ENCODE results near the gene NLRX1. TPM values are rescaled to one million over a fixed set of nuclear protein-coding genes. Genes with fewer than 3 reads are reported as not detected.

Gene NLRX1
- total and polyA plus RNA-seq, 10 of the 15 experiments (the other 5 are each of a cell fraction or from before 2014, with no cell fraction given): 0.85 to 18.5 (median 10.0) TPM

GRCh38 chr11:119130662-119131061, 37.9 kb upstream of the NLRX1 start:
- 83% methylated on average over 3 of the region's 3 CpGs for WGBS (ENCODE audit: insufficient coverage, insufficient replicate concordance, low lambda C conversion rate, missing lambda C conversion rate)
- FAIRE-seq: no peak
- H3K27ac ChIP-seq (ENCODE audit: control insufficient read depth, insufficient read depth): no peak overlapping the region
- H3K4me3 ChIP-seq: no peak overlapping the region
- H3K4me2 ChIP-seq (ENCODE audit: control insufficient read depth, insufficient read depth): no peak overlapping the region
- CTCF ChIA-PET: no interaction called here
- H3K36me3 ChIP-seq (ENCODE audit: control insufficient read depth in 2 of 2, insufficient read depth in 2 of 2, low read length in 1 of 2): peaks cover 6 to 20% of the 10 kb centered on the region in 2 experiments
- RAD21 ChIA-PET (ENCODE audit: unreplicated experiment): no interaction called here
- DNase-seq (ENCODE audit: low read depth, low spot score): no peak
- no peak overlapping the region for H2AFZ ChIP-seq (ENCODE audit: control insufficient read depth, low read depth, low read length)
- in situ Hi-C loops (cut with MboI): no loop called here
- H3K9me3 ChIP-seq (replicated peaks; ENCODE audit: control insufficient read depth, insufficient read depth, low read length): no peaks in the 10 kb centered on the region
- no peaks in the 10 kb centered on the region for H3K27me3 ChIP-seq (replicated peaks in 1 of 2; ENCODE audit: control insufficient read depth in 2 of 2, insufficient read depth in 2 of 2, low read length in 1 of 2)
- SMC1A ChIA-PET (ENCODE audit: uncharacterized antibody, unreplicated experiment): no interaction called here
- H4K20me1 ChIP-seq (ENCODE audit: control insufficient read depth, insufficient read depth): no peaks in the 10 kb centered on the region
- intact Hi-C loops (cut with micrococcal nuclease; ENCODE audit: unreplicated experiment): no loop called here
- no peak overlapping the region for H3K9ac ChIP-seq (ENCODE audit: control insufficient read depth, insufficient read depth, low read length)
- H3K79me2 ChIP-seq (ENCODE audit: control insufficient read depth, insufficient read depth, low read length): no peaks in the 10 kb centered on the region
- no peaks in the 10 kb centered on the region for H3K4me1 ChIP-seq (ENCODE audit: control insufficient read depth, insufficient read depth, low read length)
- BruUV-seq (replicated peaks): no TSS peak
- TF ChIP-seq PRDM15 (CRISPR knock-in tag; IDR thresholded peaks at IDR 0.05) (no peak), TBL1XR1 (IDR thresholded peaks at IDR 0.05; ENCODE audit: low read depth, low read length) (no peak), PAX8 (IDR thresholded peaks at IDR 0.05) (no peak), IRF3 (IDR thresholded peaks at IDR 0.05) (no peak), SIX5 (IDR thresholded peaks at IDR 0.05; ENCODE audit: low read depth, low read length, severe bottlenecking) (no peak), IKZF1 (conservative IDR thresholded peaks at IDR 0.05) (no peak), FOS (IDR thresholded peaks at IDR 0.05; ENCODE audit: borderline replicate concordance, extremely low read depth, insufficient read length) (no peak), RCOR1 (conservative IDR thresholded peaks at IDR 0.05; ENCODE audit: low read depth, low read length) (no peak), MTA3 (IDR thresholded peaks at IDR 0.05; ENCODE audit: borderline replicate concordance, low read length) (no peak), MXI1 (IDR thresholded peaks at IDR 0.05; ENCODE audit: low read depth, low read length) (no peak), BRCA1 (IDR thresholded peaks at IDR 0.05; ENCODE audit: low read depth, low read length) (no peak)
- POLR2A ChIA-PET: no interaction called here
- no peak for ATAC-seq

Measured in GM12878 (cell line).